Glomerular endothelial cell (primary cell): ENCODE data around the gene IRF2BP2. TPM values are rescaled to one million over a fixed set of nuclear protein-coding genes. Genes with fewer than 3 reads are reported as not detected.

Experiments
- DNase-seq: peaks from one replicate; pipeline ENCODE4 v3.0.0-alpha.2; 2011; ENCODE audit warnings: low read depth, low spot score; ENCODE audit errors: extremely low read depth
- total RNA-seq: library from RNA; depleted of rRNA; stranded (reverse); fragments of >200 nt; gene quantifications from 2 replicates; pipeline ENCODE4 v1.2.3, GENCODE V29; 2015

IRF2BP2 gene
- total RNA-seq: 77.9 and 105 TPM in 2 replicates

- no peak for DNase-seq
These were observed at the start of gene IRF2BP2 for GRCh38 chr1:234610061-234610665. Gene IRF2BP2, minus strand, starts transcription at chr1:234610178. Its CDS starts 684 bp downstream, at chr1:234609494.

- DNase-seq: no peak
These were observed 49.6 kb upstream of the IRF2BP2 start for GRCh38 chr1:234659538-234659937.

DNA sequence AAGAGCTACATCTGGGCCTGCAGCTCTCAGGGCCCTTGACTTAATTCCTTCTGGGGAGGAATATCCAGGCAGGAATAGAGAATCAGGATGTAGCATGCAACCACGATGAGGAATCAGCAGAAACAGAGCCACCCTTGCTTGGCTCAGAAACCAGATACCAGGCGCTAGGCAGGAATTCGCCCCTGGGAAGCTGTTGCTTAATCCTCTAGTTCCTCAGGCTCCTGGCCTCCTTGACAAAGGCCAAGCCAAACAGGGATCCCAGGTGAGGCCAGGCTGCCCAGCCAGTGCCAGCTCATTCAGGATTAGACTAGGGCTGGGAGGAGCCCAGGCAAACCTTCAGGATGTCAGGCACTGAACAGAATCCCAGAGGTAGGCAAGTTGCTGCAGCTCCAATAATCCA is 48.2 kb upstream of the IRF2BP2 start:
- no peak for DNase-seq

DNA sequence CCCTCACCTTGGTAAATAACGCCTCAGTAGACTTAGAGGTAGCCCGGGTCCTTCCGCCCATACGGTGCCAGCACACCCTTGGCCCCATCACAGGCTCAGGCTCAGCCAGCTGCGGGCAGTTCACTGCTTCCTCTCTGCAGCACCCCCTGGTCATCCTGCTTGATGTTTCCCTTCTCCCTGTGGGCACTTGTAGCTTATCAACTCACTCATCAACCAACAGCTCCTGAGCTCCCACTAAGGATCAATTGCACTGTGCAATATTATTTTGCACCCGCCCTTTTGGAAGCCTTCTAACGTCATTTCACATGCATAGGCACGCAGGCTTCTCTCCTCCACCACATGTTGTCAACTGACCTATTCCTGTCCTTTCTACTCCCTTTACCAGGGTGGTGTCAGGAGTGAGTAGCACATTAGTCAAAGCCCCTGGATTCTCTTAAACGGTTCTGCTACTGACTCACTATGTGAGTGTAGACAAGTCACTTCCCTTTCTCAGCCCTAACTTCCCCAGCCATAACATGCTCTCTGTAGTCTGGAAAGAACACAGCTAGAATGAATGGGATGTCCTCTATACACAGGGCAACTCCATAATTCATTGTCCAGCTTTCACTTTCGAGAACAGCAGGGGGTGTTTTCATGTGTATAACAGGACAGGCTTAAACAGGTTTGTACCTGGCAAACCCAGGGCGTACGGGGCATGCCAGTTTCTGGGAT is 47.1 kb upstream of the IRF2BP2 start:
- DNase-seq: peak; percentile 77

- DNase-seq: no peak
These were observed 46.3 kb upstream of the IRF2BP2 start for GRCh38 chr1:234656070-234656895.

- DNase-seq: no peak
These were observed 45.5 kb upstream of the IRF2BP2 start for GRCh38 chr1:234655328-234656069.

- no peak for DNase-seq
These were observed 44.2 kb upstream of the IRF2BP2 start for GRCh38 chr1:234654002-234654733.

- DNase-seq: no peak
These were observed 39.6 kb upstream of the IRF2BP2 start for GRCh38 chr1:234649432-234650081.

DNA sequence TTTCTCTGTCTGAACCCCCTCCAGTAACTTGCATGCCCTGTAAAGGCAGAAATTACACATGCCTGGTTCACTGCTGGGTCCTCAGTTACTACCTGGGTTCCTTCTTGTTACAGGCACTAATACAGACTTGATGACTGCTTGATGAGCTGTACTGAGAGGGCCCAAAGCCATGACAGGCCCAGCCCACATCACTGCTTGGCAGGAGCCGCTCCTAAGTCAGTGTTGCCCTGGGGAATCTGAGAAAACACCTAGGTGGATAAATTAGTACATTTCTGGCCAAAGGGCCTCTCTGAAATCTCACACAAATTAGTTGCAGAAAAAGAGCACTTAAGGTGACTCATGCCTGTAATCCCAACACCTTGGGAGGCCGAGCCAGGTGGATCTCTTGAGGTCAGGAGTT is 37.8 kb upstream of the IRF2BP2 start:
- DNase-seq: no peak

DNA sequence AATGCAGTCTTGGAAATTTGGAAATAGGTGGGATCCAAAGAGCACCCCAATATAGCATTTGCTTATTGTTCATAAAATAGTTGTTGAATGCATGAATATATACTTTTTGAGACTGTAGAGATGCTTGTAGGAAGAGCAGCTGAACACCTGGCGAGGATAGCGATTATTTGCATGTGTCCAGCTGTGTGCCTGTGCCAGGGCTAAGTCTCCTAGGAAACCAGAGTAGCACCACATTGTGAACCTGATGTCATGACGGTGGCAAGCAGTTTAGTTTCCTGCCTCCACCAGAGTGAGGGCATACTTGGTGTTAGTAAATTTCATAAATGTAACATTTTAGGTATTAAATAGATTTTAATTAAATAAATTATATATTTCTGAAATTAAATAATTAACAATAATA is 37.3 kb upstream of the IRF2BP2 start:
- no peak for DNase-seq

- DNase-seq: no peak
These were observed 36.0 kb upstream of the IRF2BP2 start for GRCh38 chr1:234645964-234646363.

DNA sequence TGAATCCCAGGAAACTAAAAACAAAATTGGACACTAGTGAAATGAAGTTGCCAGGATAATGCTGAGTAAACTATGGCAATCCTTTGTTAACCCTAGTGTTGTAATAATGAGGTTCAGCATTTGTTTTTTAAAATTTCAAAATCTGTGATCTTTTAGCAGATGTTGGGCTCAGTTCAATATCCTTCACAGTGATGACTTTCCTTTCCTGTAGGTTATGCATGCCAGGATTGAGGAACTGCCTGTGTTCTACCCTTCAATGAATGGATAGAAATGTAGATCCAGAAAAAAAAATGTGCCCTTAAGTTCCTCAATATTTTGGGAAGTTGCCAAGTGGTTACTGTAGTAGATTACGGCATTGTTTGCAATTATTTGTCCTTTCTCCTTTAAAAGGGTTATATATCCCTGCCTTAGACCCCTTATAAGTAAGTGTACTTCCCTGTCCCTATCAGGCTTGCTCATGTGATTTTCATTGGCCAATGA is 35.5 kb upstream of the IRF2BP2 start:
- peak; percentile 20 for DNase-seq

GRCh38 chr1:234644928-234645327 is 35.0 kb upstream of the IRF2BP2 start:
- DNase-seq: no peak

GRCh38 chr1:234643850-234644134 is 33.8 kb upstream of the IRF2BP2 start:
- no peak for DNase-seq

GRCh38 chr1:234643111-234643849 is 33.3 kb upstream of the IRF2BP2 start:
- DNase-seq: no peak

DNA sequence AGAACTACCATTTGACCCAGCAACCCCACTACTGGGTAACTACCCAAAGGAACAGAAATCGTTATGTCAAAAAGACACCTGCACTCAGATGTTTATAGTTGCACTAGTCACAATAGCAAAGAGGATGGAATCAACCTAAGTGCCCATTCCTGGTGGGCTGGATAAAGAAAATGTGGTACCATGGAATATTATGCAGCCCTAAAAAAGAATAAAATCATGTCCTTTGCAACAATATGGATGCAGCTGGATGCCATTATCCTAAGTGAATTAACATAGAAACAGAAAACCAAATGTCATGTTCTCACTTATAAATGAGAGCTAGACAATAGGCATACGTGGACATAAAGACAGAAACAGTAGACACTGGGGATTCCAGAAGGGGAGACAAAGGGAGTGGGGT is 32.5 kb upstream of the IRF2BP2 start:
- no peak for DNase-seq

DNA sequence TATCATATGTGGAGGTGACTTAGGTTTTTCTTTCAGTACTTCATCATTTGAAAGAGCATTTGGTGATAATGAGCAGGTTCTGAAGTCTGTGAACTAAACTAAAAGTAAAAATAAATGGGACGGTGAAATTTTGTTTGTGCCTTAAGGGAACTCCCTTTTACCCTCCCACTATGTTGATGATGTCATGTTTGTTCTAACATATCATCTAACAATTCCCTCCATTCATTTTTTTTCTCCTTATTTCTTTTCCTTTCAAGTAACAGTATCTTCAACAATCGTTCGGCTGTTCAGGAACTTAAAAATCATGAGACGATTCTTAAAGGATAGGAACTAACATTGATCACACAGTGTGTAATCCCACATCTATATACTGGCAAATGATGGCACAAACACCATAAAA is 30.0 kb upstream of the IRF2BP2 start:
- DNase-seq: no peak

GRCh38 chr1:234638832-234639799 is 29.1 kb upstream of the IRF2BP2 start:
- DNase-seq: no peak
